GM10248 (cell line): Measurements from ENCODE around the gene AUTS2.

Experiments
- CTCF ChIA-PET: fragments of 300-600 bp; sonication (Branson Sonifier 250); formaldehyde crosslinking; extraction: SDS; loops from one replicate; lab custom pipeline; 2021; ENCODE audit warnings: antibody characterized with exemption; lab: Yijun Ruan, JAX
- POLR2A ChIA-PET: fragments of 350-650 bp; sonication (Branson Sonifier 250); formaldehyde crosslinking; extraction: SDS; loops from one replicate; lab custom pipeline; 2020; ENCODE audit warnings: antibody characterized with exemption; lab: Yijun Ruan, JAX
- DNase-seq: peaks from one replicate; pipeline ENCODE4 v3.0.0; 2012; ENCODE audit errors: extremely low spot score
- CTCF ChIP-seq: IDR thresholded peaks from 2 replicates; pipeline ENCODE4 v1.5.1; 2012; ENCODE audit warnings: mild to moderate bottlenecking, low read depth; ENCODE audit errors: extremely low read depth, missing control alignments, control extremely low read depth

The AUTS2 gene

GRCh38 chr7:70710651-70711050 lies 1112.4 kb downstream of the AUTS2 start:
- TF ChIP-seq CTCF = no peak
- POLR2A ChIA-PET = no interaction called here
- CTCF ChIA-PET = interaction anchor here (1.7 to 9.2 kb wide), 2 partner anchors 8 to 10 kb away, joined by 8 to 91 read pairs; no protein-coding TSS in a partner anchor
- no peak for DNase-seq

DNA sequence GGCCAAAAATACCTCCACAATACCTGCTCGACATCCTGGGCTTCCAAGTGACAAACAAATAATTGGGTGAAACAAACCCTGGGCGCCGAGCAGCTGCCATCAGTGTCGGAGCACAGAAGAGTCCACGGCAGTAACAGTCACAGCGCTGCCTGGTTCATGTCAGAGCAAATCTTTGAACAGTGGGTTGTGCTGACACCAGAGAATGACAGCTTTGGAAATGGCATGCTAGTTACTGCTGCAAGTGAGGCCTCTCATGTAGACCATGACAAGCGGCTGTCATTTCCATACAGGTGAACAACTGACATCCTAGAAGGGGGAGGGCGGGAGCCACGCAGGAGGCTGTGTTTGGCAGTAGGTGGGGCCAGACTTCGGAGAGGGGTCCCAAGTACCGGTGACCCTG lies 1113.2 kb downstream of the AUTS2 start:
- ChIA-PET CTCF (interaction anchor here (9.2 kb wide), 1 partner anchor 9 kb away, joined by 91 read pairs; no protein-coding TSS in a partner anchor), POLR2A (no interaction called here)
- no peak for DNase-seq
- TF ChIP-seq CTCF = no peak

DNA sequence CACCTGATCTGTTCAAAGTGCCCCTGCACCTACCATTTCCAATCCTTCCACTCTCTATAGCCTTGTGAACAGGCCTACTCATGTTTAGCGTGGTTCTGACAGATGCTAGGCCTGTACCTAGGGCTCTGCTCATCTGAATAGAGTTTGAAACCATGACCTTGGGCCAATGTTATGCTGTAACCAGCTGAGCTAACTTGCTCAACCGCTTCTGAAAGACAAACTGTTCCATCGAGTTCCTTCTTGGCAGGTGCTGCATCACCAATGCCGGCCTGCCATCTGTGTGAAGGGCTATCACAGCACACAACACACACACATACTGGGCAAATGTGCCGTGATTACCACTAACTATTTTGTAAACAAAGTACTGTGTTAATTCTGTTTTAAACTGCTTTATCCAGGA lies 1114.7 kb downstream of the AUTS2 start:
- CTCF ChIA-PET = interaction anchor here (2.1 to 9.2 kb wide), 2 partner anchors 9 to 11 kb away, joined by 7 to 91 read pairs; no protein-coding TSS in a partner anchor
- DNase-seq = no peak
- POLR2A ChIA-PET = no interaction called here
- no peak for TF ChIP-seq CTCF

- CTCF ChIA-PET = interaction anchor here (1.7 to 9.2 kb wide), 4 partner anchors 8 to 62 kb away, joined by 4 to 91 read pairs (median 8); no protein-coding TSS in a partner anchor
- POLR2A ChIA-PET = no interaction called here
- no peak for TF ChIP-seq CTCF
- DNase-seq = no peak
Measured at GRCh38 chr7:70714506-70715038, 1116.3 kb downstream of the AUTS2 start.

DNA sequence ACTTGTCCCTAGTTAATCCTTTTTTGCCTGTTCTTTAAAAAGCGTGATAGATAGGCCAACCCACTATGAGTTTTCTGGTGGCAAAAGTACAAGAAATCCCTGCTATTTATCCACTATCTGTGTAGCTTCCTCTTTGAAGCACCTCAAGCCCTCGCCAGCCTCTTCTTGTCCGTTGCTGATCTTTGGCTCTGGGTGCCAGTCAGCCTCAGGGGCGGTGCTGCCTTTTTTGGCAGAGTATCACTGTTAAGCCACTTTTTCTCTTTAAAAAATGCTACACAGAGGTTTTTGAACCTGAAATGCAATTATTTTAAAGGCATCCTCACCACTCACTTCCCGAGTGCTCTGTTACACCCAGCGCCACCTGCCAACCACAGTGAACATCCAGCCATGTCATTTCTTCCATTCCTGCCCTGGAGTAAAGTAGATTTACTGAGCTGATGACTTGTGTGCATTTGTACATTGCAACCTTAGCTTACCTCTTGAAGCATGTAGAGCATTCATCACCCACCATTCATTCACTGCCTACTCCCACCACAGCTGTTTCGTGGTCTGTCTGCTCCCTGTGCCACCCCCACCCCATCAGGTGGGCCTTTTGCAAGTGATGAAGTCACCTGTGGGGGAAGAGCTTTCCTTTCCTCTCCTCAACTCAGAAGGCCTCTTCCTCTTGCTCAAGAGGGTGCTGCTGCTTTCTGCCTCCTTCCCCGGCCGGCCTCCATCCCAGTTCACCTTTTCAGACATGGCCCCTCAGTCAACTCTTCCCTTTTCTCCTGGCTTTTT lies 1119.5 kb downstream of the AUTS2 start:
- ChIA-PET POLR2A (no interaction called here), CTCF (interaction anchor here (1.1 to 9.2 kb wide), 8 partner anchors 10 to 58 kb away, joined by 3 to 91 read pairs (median 4); no protein-coding TSS in a partner anchor)
- DNase-seq = no peak
- TF ChIP-seq CTCF = no peak

- ChIA-PET CTCF (interaction anchor here (3.1 kb wide), 1 partner anchor 34 kb away, joined by 16 read pairs; no protein-coding TSS in a partner anchor), POLR2A (no interaction called here)
- TF ChIP-seq CTCF = no peak
- DNase-seq = no peak
Measured at GRCh38 chr7:70719125-70719524, 1120.8 kb downstream of the AUTS2 start.
